Measurements from ENCODE around the gene ANKRD44.
A peak's percentile ranks its signal among the peaks of the same experiment; 100 is the strongest.

The ANKRD44 gene

DNA sequence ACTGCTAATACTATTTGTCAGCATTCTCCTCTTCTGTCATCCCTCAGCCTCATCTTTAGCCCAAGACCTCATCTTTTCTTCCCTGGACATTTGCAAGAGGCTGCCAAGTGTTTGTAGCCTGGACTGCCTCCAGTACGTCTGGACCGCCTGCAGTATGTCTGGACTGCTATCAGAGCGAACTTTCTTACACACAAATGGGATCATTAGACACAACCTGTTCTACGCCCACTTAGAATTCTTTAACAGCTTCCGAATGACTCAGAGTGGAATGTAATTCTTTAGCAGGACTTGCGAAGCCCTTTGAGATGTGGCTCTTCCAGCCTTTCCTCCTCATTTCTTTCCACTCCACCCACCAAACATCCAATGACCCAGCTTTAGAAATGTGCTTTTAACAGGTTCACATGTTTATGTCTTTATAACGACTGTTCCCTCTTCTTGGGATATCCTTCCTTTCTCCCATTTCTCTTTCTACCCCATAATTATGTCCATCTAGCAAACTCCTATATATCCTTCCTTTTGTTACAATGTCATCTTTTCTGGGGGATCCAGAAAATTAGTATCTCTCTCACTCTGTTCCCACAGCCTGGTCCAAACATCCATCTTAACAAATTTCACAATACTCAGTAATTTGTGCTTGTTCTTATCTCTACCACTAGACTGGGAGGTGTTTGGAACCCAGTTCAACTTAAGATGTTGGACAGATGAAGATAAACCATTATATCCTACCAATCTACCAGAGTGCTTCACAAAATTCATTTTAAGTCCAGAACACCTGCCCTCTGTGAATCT, 212.8 kb downstream of the ANKRD44 start:
- Mint-ChIP-seq H3K4me1 (peaks cover 7 to 11% of the 10 kb centered on the region in 2 donors), H3K9me3 (no peaks in the 10 kb centered on the region), H3K27ac (peak overlapping the region; percentile 59), H3K27me3 (no peaks in the 10 kb centered on the region), H3K4me3 (no peak overlapping the region), H3K36me3 (peaks cover 27 to 48% of the 10 kb centered on the region in 2 donors)
- no peak for ATAC-seq (replicated peaks)
- DNase-seq = no peak

DNA sequence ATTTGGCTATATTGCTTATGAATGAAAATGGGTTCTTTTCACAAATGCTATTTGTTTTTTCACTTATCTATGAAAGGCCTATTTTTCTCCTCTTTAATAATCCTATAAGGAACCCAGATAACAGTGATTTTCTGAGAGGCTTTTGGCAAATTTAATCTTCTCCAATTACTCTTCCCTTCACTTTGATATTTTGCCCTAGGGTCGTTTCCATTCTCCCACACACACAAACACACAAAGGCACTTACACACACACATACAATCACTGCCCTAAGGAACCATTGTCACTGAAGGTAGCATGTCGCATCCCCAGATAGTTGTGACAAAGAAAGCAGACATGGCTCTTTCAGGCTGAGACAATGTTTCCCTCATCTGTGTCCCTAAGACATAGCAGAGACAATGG, 213.9 kb downstream of the ANKRD44 start:
- Mint-ChIP-seq H3K27ac (no peak overlapping the region), H3K27me3 (no peaks in the 10 kb centered on the region), H3K9me3 (no peaks in the 10 kb centered on the region), H3K4me1 (peaks cover 7 to 11% of the 10 kb centered on the region in 2 donors), H3K4me3 (no peak overlapping the region), H3K36me3 (peaks cover 30 to 51% of the 10 kb centered on the region in 2 donors)
- no peak for ATAC-seq (replicated peaks)
- no peak for DNase-seq

DNA sequence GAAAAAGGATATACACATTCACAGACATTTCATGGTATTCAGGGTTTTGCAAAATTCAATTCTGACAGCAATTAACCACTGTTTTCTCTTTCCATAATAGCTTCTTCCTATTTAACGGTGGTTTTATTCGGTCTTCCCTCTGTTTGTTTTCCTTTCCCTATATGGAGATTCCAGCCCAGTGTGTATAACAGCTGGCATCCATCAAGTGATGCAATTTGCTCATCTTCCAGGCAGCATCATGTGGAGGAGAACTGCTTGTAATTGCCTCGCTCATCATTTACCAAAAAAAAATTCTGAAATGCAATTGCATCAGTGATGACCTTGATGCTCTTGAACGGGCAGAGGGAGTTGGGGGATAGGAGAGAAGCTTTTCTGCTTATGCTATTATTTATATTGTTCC, 218.1 kb downstream of the ANKRD44 start:
- H3K4me1 Mint-ChIP-seq = peaks cover 20 to 36% of the 10 kb centered on the region in 2 donors
- no peaks in the 10 kb centered on the region for H3K9me3 Mint-ChIP-seq
- peaks cover 30 to 52% of the 10 kb centered on the region in 2 donors for H3K36me3 Mint-ChIP-seq
- DNase-seq = no peak
- ATAC-seq (replicated peaks) = no peak
- no peaks in the 10 kb centered on the region for H3K27me3 Mint-ChIP-seq
- no peak overlapping the region for H3K27ac Mint-ChIP-seq
- no peak overlapping the region for H3K4me3 Mint-ChIP-seq

DNA sequence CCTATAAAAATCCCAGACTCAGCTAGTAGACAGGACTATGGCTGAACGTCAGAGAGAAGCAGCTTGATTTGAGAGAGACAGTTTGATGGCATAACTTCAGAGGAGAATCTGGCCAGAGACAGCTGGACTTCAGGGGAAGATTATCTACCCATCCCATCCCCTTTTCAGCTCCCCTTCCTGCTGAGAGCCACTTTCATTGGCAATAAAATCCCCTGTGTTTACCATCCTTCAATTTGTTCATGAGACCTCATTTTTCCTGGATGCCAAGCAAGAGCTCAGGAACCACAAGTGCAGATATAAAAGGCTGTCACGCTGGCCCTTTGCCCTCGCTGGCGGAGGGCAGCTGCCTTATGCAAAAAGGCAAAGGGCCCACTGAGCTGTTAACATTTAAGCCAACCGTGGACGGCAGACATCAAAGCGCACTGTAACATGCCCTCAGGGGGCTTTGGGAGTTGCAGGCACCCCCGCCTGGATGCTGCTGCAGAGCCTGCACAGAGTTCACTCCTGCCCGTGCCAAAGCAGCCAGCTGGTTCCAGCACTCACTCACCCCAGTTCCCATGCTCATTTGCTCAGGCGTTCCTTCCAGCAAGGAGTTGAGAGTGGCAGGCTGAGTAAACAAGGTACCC, 219.7 kb downstream of the ANKRD44 start:
- H3K27ac Mint-ChIP-seq = peak overlapping the region; percentile 62
- no peaks in the 10 kb centered on the region for H3K27me3 Mint-ChIP-seq
- DNase-seq (no peak), ATAC-seq (replicated peaks) (no peak)
- no peak overlapping the region for H3K4me3 Mint-ChIP-seq
- H3K4me1 Mint-ChIP-seq = peaks cover 23 to 45% of the 10 kb centered on the region in 2 donors
- H3K36me3 Mint-ChIP-seq = peaks cover 34 to 59% of the 10 kb centered on the region in 2 donors
- H3K9me3 Mint-ChIP-seq = peaks cover 2 to 3% of the 10 kb centered on the region in 2 donors

- H3K36me3 Mint-ChIP-seq = peaks cover 34 to 55% of the 10 kb centered on the region in 2 donors
- no peaks in the 10 kb centered on the region for H3K27me3 Mint-ChIP-seq
- no peak overlapping the region for H3K4me3 Mint-ChIP-seq
- H3K27ac Mint-ChIP-seq = peak overlapping the region; percentile 56
- ATAC-seq (replicated peaks) (no peak), DNase-seq (no peak)
- peaks cover 21 to 39% of the 10 kb centered on the region in 2 donors for H3K4me1 Mint-ChIP-seq
- peaks cover 2 to 3% of the 10 kb centered on the region in 2 donors for H3K9me3 Mint-ChIP-seq
Observed at GRCh38 chr2:197089655-197090054, 220.9 kb downstream of the ANKRD44 start.

DNA sequence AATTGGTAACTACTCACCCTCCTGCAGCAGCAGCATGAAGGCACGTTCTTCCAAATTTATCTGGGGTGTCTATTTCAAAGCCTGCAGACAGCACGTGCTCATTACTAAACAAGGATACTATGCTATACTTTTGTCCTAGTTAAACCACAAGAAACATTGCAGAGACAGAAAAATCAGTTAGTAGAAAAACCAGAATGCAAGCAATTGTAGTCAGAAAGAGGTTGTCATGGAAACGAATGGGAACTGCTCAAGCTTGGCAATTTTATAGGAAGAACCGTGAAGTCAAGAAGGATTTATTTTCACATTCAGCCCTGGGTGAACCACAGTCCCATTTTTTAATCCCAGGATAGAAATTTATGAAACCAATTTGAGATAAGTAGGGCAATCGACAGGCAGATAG, 221.9 kb downstream of the ANKRD44 start:
- Mint-ChIP-seq H3K4me1 (peaks cover 21 to 38% of the 10 kb centered on the region in 2 donors), H3K9me3 (peaks cover 2 to 3% of the 10 kb centered on the region in 2 donors), H3K36me3 (peaks cover 42 to 62% of the 10 kb centered on the region in 2 donors), H3K27ac (peak overlapping the region; percentile 77), H3K27me3 (no peaks in the 10 kb centered on the region), H3K4me3 (no peak overlapping the region)
- no peak for DNase-seq
- ATAC-seq (replicated peaks) = no peak

DNA sequence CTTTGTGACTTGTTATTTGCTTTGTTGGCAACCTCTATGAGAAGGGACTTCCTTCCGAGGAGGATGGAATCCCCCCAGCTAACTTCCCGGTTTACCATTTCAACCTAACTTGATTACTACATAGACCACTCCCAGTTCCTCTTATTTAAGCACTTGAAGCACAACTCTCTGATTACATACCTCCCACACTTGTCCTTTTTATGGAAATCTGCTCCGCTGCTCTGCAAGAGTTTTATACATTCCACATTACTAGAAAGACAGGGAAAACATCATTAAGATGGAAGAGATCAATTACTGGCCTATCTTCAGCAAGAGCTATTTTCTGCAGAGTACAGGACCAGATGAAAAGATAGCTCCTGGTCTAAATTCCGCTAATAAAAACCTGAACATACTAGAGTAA, 224.1 kb downstream of the ANKRD44 start:
- Mint-ChIP-seq H3K27me3 (no peaks in the 10 kb centered on the region), H3K36me3 (peaks cover 39 to 67% of the 10 kb centered on the region in 2 donors), H3K4me3 (peak overlapping the region; percentile 21 to 26), H3K9me3 (peaks cover 2 to 3% of the 10 kb centered on the region in 2 donors), H3K27ac (peak overlapping the region; percentile 84), H3K4me1 (peaks cover 21 to 38% of the 10 kb centered on the region in 2 donors)
- ATAC-seq (replicated peaks) = peak; percentile 88 to 98
- DNase-seq = peak; percentile 21

- Mint-ChIP-seq H3K4me3 (no peak overlapping the region), H3K4me1 (peaks cover 17 to 31% of the 10 kb centered on the region in 2 donors), H3K9me3 (peaks cover 2 to 3% of the 10 kb centered on the region in 2 donors), H3K27ac (peak overlapping the region; percentile 48), H3K27me3 (no peaks in the 10 kb centered on the region), H3K36me3 (peaks cover 44 to 69% of the 10 kb centered on the region in 2 donors)
- DNase-seq (no peak), ATAC-seq (replicated peaks) (no peak)
Observed at GRCh38 chr2:197085665-197086064, 224.9 kb downstream of the ANKRD44 start.

GRCh38 chr2:197081294-197081693, 229.3 kb downstream of the ANKRD44 start:
- no peak overlapping the region for H3K4me3 Mint-ChIP-seq
- H3K4me1 Mint-ChIP-seq = peaks cover 1 to 3% of the 10 kb centered on the region in 2 donors
- ATAC-seq (replicated peaks) = no peak
- H3K36me3 Mint-ChIP-seq = peaks cover 50 to 64% of the 10 kb centered on the region in 2 donors
- peak overlapping the region; percentile 51 for H3K27ac Mint-ChIP-seq
- H3K9me3 Mint-ChIP-seq = peaks cover 0 to 7% of the 10 kb centered on the region in 2 donors
- no peak for DNase-seq
- H3K27me3 Mint-ChIP-seq = no peaks in the 10 kb centered on the region

DNA sequence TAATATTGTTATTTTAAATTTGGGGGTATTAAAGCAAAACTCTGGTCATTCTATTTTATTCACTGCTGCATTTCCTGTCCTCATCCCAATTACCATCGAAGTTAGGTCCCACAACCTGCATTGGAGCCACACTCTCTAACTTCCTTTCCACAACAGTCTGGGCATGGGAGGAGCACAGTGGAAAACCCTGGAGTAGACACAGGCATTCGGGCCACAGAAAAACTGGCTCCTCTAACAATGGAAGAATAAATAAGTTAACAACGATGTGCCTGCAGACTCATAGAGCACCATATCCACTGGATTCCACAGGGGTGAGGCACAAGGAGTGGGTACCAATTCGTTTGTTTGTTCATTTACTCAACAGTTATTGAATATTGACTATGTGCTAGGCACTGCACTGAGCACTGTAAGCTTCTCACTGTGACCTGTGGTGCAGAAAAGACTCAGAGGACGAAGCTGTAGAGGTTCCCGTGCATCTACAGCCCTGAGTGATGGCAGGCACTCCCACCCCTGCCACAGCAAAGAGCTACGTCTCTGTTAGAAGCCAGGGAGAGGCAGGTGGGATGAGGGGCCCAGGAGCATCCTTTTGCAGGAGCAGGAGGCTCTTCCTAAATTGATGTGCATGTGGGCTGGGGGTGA, 229.9 kb downstream of the ANKRD44 start:
- H3K27ac Mint-ChIP-seq = peak overlapping the region; percentile 42
- H3K4me1 Mint-ChIP-seq = peaks cover 0 to under 1% of the 10 kb centered on the region in 2 donors

DNA sequence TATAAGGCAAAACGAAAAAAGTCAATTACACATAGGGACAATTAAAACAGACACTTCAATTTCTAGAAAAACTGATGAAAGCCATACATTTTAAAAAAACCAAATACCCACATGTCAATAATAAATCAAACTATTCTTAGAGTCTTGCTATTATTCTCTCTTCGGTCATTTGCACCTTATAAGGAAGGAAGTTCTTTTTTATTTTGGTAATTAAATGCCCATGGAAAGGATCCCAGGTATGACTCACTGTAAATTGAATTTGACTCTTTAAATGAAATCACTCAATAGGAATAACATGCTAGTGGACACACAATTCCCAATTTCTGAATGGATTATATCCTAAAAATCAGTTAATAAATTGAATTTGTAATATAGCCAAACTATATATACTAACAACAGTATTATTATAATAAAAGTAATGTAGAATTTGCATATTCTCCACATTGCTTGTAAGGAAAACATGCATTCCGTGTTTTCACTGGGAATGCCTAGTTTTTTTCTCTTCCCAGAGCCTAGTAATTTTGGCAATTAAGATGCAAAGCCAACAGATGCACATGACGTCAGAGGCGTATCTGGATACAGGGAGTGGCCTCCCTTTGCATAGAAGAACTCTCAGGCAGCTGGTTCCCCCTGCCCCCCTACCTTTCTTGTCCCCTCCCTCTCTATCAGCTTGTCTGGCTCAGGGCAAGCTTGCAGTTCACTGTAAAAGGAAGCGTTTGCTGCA, 230.6 kb downstream of the ANKRD44 start:
- ATAC-seq (replicated peaks) = no peak
- Mint-ChIP-seq H3K27ac (no peak overlapping the region), H3K27me3 (no peaks in the 10 kb centered on the region), H3K4me1 (no peaks in the 10 kb centered on the region), H3K4me3 (no peak overlapping the region), H3K36me3 (peaks cover 50 to 66% of the 10 kb centered on the region in 2 donors), H3K9me3 (peaks cover 0 to 7% of the 10 kb centered on the region in 2 donors)
- DNase-seq = no peak

More for the DNA sequence above, 229.9 kb downstream of the ANKRD44 start:
- ATAC-seq (replicated peaks) (no peak), DNase-seq (no peak)
- Mint-ChIP-seq H3K9me3 (peaks cover 0 to 7% of the 10 kb centered on the region in 2 donors), H3K4me3 (no peak overlapping the region), H3K36me3 (peaks cover 53 to 67% of the 10 kb centered on the region in 2 donors), H3K27me3 (no peaks in the 10 kb centered on the region)

DNA sequence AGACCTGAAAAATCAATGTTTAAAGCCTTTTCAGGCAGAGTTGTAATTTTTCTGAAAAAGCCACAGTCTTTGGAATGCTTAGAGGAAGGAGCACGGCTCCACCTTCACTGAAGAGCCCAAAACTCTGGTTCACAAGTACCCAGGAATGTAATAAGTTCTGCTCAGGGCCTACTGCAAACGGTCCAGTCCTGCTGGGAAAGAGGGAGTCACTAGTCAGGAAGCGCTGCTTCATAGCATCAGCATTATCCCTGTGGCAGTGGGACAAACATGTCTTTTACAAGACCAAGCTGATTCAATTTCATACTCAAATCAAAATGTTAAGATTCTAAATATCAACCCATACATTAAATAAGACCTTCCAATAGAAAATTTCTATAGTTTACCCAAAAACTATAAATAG, 231.2 kb downstream of the ANKRD44 start:
- Mint-ChIP-seq H3K36me3 (peaks cover 49 to 68% of the 10 kb centered on the region in 2 donors), H3K27ac (no peak overlapping the region), H3K9me3 (peaks cover 0 to 7% of the 10 kb centered on the region in 2 donors), H3K27me3 (no peaks in the 10 kb centered on the region), H3K4me3 (no peak overlapping the region), H3K4me1 (no peaks in the 10 kb centered on the region)
- ATAC-seq (replicated peaks) (no peak), DNase-seq (no peak)

GRCh38 chr2:197078535-197078934, 232.0 kb downstream of the ANKRD44 start:
- DNase-seq = no peak
- peaks cover 0 to under 1% of the 10 kb centered on the region in 2 donors for H3K4me1 Mint-ChIP-seq
- H3K36me3 Mint-ChIP-seq = peaks cover 48 to 67% of the 10 kb centered on the region in 2 donors
- no peak overlapping the region for H3K27ac Mint-ChIP-seq
- ATAC-seq (replicated peaks) = no peak
- no peaks in the 10 kb centered on the region for H3K27me3 Mint-ChIP-seq
- no peak overlapping the region for H3K4me3 Mint-ChIP-seq
- H3K9me3 Mint-ChIP-seq = peaks cover 0 to 7% of the 10 kb centered on the region in 2 donors

DNA sequence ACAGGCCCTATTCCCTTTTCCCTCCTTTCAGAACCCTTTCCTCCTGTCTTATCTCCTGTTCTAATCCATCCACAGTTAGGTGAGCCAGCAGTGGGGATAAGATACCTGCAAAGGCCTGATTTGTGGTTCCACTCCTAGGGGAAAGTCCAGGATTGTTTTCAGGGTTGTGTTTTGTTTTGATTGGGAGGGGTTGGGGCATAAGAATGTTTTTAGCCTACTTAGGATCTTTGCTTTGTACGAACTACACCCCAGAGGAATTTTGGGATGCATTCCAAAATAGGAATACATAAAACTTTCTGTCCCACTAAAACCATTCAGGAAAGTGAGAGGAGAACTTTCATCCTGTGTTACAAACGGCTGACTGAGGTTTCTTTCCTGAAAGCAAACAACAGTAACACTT, 233.2 kb downstream of the ANKRD44 start:
- DNase-seq (no peak), ATAC-seq (replicated peaks) (no peak)

More for the DNA sequence above, 233.2 kb downstream of the ANKRD44 start:
- H3K36me3 Mint-ChIP-seq = peaks cover 54 to 69% of the 10 kb centered on the region in 2 donors
- H3K9me3 Mint-ChIP-seq = peaks cover 0 to 7% of the 10 kb centered on the region in 2 donors
- H3K4me1 Mint-ChIP-seq = peaks cover 0 to 4% of the 10 kb centered on the region in 2 donors
- H3K4me3 Mint-ChIP-seq = no peak overlapping the region
- H3K27ac Mint-ChIP-seq = peak overlapping the region; percentile 14
- H3K27me3 Mint-ChIP-seq = no peaks in the 10 kb centered on the region

All from stimulated activated naive B cell treated with anti-CD40 and anti-IgM and Interleukin-4, amounts not matched to agents 10 μg/mL and 1 μg/mL and 100 μg/mL, for 72 hours (primary cell).